Tibial nerve (tissue), 4 donors: ENCODE measurements around the gene SNRNP70.
"Not testable (repeated sequence)": the region's sequence is repeated elsewhere in the genome, so short reads cannot be mapped to it uniquely, and the experiment has no call there.

Experiments used
- CTCF ChIP-seq, 5 experiments: fragments of 200-600 bp in 3 of 5; fragments of 450-650 bp in 2 of 5; sonication (generic) in 3 of 5; IDR thresholded peaks; one replicate each; pipeline ENCODE4 v1.5.1; 2016 to 2019; ENCODE audit warnings: antibody characterized with exemption in 5 of 5, mild to moderate bottlenecking in 3 of 5, moderate library complexity in 2 of 5
- EP300 ChIP-seq, 2 donors: sonication (generic); formaldehyde crosslinking; IDR thresholded peaks; one replicate each; pipeline ENCODE4 v1.6.1; 2017; ENCODE audit warnings: antibody characterized with exemption in 2 of 2, mild to moderate bottlenecking in 1 of 2
- POLR2A ChIP-seq, 2 donors: fragments of 450-650 bp; IDR thresholded peaks; one replicate each; pipeline ENCODE4 v1.6.1; 2017; ENCODE audit warnings: antibody characterized with exemption in 2 of 2, mild to moderate bottlenecking in 2 of 2, moderate library complexity in 2 of 2

- not testable (repeated sequence) for TF ChIP-seq CTCF, POLR2A, EP300 (IDR thresholded peaks at IDR 0.05)
These were observed 42.0 kb downstream of the SNRNP70 start for GRCh38 chr19:49127225-49127624.
